NCI-H2029 treated with DMSO at 0.1 percent for 48 hours (cell line): ENCODE data around the gene ANLN.
"Not testable (repeated sequence)": the region's sequence is repeated elsewhere in the genome, so short reads cannot be mapped to it uniquely, and the experiment has no call there.

ENCODE experiments used
- DNase-seq: peaks from one replicate; lab custom pipeline; 2025; lab: John Stamatoyannopoulos, UW

Gene ANLN

DNA sequence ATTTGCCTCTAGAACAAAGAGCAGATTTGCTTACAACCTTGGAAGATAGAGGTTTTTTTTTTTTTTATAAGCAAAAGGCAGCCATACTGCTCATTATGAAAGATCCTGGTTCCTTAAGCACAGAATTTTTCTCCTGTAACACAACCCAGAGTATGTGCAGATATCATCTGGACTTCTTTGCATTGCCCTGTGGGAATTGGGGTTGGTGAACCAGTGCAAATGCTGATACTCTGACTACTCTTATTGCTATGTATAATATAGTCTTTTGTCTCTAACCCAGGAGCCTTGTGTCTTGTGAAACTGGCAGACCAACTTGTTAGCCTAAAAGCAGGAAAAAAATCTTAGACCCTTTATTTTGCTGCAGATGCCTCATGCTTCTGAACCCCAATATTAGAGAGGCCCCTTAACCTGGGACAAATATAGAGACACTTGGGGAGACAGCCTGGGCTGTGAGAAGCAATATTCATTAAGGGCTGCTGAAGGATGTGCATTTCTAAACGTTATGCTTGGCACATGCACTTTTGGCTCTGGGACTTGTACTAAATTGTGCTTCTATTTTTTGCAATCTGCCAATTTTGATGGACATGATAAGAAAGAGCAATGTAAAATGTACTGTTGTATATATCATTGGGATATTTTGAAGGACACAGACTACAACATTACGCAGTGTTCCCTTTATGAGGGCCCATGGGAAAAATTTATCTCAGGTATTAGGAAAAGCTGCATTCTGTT lies 78.9 kb downstream of the ANLN start:
- DNase-seq = no peak

DNA sequence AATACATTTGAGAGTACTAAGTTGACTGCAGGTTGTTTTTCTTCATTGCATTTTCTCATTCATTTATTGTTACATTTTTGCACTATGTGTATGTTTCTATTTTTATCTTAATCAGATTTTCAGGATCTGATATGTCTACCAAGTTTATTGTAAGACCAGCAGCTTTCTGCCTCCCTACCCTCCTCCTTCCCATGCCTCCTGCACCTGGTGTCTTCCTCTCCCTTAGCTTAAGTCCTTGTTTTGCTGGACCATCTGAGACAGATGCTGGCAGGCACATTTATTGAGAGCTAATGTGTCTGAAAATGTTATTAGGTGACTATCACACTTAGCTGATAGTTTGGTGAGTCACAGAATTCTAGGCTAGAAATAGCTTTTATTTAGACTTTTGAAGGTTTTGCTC lies 79.6 kb downstream of the ANLN start:
- no peak for DNase-seq

DNA sequence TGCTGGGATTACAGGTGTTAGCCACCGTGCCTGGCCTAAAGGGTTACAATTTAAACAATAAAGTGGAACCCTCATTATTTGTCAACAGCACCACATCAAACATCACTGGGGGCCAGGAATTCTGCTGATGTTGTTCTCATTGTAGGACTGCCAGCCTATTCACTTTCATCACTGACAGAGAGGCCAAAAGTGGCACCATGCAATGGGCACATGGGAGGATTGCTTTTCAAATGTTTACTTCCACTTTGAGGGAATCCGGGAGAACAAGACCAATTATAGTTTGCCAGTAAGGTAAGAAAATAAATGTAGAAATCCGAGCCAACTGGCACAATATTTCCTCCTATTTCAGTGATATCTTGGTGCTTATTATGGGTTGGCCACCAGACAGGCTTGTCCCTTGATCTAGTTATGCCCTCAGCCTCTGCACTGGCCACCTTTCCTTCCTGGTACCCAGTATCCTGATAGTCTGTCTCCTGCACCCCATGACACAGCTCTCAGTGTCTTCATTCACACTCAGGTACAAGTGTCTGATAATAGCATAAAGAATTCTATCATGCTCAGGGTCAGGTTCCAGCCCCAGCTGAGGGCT lies 82.6 kb downstream of the ANLN start:
- peak; percentile 51 for DNase-seq

DNA sequence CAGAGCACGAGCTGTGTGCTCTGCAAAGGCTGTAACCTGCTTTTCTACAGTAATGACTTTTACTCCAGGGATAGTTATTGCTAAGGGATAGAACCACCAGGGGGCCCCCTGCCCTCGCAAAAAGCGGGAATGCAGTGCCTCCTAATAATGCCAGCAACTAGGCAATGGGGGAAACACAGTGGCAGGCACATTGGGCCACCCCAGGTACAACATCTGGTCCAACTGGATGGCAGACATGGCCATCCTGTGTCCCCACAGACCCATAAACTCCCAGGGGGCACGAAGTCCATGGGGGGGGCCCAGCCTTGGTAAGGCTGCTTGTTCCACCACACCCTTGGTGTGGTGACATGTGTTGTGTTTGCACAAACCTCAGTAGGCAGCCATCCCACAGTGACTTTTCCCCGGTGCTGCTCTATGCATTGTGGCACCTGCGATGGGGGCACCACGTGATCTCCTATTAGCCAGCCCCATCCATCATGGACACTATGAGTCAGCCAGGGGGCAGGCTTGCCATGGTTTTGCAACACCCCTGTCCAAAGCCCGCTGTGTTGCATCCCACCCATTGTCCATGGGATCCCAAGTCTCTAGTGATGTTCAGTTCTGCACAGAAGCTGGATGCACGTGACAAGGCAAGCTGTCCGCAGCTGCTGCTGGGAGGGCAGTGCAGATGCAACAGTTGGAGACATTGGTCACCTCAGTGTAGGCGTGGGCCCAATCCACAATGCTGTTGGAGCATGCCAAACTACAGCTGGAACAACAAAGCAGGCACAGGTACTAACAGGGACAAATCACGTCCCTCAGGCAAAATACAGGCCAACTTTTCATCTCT lies 84.0 kb downstream of the ANLN start:
- DNase-seq = peak; percentile 11

DNA sequence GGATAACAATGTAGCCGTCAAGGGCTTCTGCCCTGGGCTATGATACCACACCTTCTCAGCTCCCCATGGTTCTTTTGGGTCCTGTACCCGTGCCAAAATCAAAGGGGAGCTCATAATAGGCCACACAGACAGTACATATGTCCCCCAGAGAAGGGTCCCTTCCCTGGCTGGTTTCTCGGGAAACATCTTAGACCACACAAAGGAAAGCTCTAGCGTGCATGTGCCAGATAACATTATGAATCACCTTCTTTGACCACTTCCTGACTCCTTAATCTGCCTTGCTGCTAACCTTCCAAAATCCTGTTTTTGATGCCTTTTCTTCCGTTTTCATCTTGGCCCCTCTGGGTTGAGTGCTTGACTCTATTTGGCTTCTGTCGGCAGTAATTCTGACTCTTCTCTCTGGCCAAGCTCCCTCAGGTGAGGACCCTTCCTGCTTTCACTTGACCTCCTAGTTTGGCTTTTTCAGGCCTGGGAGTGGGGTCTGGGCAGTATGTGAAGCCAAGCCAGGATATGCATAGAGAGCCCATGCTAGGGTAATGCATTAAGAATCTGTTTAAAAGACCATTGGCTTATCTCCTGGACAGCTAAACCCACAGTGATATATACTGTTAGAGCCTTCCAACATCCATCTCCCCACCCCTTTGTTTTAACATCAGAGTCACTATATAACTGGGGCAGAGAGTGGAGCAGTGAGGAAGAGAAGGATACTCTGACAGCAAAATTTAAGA lies 84.8 kb downstream of the ANLN start:
- DNase-seq = no peak

DNA sequence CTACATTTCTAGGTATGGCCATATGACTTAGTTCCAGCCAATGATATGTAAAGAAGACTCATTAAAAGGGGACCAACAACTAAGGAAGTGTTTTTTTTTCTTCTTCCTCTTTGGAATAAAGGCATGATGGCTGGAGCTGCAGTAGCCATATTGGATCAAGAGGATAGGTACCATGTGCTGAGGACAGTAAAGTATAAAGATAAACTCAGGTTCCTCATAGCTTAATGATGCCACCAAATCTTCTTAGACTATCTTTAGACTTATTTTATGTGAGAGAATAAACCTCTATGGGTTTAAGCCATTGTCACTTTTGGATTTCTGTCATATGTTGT lies 85.3 kb downstream of the ANLN start:
- DNase-seq = no peak

DNA sequence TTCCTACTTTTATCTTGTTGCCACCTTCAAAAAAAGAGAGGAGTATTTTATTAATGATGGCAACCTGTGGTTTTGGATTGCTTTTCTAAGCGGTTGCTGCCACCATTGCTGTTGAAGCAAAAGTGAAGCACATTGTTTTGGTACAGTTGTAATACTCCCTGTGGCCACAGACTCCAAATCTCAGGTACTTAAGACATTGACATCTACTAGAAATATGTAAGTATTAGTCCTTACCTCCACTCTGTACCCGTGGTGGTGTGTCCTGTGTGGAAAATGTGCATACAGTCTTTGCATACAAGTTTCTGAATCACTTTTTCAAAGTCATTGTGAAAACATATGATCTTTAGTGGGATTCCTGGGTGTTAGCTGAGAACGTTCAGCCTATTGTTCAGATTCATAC lies 85.7 kb downstream of the ANLN start:
- DNase-seq = no peak

DNA sequence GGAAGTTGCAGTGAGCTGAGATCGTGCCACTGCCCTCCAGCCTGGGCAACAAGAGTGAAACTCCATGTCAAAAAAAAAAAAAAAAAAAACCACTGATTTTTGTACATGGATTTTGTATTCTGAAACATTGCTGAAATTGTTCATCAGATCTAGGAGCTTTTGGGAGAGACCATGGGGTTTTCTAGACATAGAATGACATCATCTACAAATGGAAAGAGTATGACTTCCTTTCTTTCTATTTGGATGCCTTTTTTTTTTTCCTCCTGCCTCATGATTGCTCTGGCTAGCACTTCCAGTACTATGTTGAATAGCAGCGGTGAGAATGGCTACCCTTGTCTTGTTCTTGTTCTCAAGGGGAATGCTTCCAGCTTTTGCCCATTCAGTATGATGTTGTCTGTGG lies 89.1 kb downstream of the ANLN start:
- DNase-seq = no peak

DNA sequence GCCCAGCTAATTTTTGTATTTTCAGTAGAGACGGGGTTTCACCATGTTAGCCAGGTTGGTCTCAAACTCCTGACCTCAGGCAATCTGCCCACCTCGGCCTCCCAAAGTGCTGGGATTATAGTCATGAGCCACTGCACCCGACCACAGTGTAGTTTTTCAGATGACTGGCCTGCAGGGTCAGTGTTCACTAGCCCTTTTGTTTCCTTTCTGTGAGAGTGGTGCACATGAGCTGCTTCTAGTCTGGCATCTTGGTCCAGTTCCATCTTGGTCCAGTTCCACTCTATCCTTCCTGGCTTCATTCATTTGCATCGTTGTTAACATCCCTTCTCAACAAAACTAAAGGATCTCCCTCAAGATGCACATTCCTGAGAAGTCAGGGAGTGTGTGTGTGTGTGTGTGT lies 94.2 kb downstream of the ANLN start:
- not testable (repeated sequence) for DNase-seq

DNA sequence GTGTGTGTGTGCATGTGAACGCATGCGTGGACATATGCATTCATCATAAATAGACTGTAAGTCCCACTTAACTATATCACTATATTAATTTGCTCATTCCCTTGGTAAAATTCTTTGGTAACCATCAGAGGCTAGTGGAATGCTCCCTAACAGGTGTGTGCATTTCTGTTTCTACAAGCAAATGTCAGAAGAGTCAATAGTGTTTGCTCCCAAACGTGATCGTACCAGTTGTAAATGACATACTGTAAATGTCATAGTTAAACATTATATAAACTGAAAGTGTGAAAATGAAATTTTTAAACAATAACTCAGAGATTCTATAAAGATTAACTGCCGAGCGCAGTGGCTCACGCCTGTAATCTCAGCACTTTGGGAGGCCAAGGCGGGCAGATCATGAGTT lies 94.6 kb downstream of the ANLN start:
- DNase-seq = no peak

DNA sequence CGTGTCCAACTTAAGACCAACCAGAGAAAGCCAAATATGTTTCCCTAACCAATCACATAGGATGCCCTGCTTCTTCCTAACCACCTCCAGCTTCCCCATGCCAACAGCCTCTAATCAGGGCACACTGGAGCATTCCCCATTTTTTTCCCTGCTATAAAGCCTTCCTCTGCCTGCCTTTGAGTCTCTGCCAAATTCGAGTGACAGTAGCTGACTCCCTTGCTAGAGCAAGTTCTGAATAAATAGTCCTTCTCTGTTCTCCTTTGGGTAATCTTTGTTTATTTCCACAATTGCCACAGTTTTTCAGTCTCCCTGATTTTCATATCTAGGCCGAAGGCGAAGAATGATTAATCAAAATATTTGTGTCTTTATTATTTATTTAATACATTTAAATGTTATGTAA lies 96.7 kb downstream of the ANLN start:
- no peak for DNase-seq

DNA sequence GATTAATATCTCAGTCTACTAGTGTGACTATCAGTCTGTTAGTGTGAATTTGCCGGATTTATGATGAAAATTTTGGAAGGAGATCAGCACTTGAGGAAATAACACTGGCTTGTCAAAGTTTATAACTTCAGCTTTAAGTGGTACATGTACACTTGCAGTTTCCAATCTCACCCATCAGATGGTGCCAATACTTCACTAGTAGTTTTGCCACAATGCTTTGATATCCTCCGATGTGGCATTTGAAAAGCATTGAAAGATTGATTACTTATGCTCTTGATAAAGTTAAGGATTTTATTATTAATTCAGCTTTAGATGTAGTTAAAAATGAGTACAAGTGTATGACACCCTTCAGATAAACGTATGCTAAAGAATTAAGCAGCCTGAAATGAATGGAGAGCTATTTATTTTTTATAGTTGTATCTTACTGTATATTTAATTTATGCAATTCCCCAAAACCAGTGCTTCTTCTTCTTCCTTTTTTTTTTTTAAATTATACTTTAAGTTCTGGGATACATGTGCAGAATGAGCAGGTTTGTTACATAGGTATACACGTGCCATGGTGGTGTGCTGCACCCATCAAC lies 98.2 kb downstream of the ANLN start:
- peak; percentile 60 for DNase-seq

DNA sequence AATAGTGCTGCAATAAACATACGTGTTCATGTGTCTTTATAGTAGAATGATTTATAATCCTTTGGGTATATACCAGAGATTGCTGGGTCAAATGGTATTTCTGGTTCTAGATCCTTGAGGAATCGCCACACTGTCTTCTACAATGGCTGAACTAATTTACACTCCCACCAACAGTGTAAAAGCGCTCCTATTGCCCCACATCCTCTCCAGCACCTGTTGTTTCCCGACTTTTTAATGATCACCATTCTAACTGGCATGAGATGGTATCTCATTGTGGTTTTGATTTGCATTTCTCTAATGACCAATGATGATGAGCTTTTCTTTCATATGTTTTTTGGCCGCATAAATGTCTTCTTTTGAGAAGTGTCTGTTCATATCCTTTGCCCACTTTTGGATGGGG lies 99.0 kb downstream of the ANLN start:
- not testable (repeated sequence) for DNase-seq

DNA sequence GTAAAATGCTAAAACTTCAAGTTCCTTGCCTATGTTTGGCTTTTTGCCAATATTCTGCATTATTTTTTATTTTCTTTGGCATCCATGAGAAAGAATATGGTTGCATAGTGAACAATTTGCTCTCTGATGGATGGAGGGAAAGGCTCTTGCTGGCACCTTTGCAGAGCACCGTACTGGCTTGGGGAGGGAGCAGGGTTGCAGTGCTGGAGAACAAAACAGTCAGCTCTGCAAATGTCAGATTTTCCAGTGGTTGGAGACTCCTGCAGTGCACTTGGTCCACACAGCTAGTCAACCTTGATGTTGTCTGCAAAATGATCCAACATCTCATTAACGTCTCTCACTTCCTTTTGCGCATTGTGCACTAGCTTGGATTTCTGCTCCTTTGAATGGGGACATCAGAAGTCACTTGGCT lies 100.8 kb downstream of the ANLN start:
- DNase-seq = no peak

DNA sequence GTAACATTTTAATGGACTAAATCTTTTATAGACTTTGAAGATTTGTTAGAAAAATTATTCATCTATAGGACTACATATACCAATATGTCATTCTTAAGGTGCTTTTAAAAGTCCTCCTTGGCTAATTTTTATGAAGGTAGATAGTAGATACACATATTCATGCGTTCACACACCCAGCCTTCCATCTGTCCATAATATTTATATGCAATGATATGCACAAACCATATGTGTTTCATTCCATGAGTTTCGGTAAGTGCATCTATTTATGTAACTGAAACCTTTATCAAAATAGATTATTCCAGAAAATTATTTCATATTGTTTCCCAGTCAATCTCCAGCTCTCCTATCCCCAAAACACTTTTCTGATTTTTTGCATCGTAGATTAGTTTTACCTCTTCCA lies 101.7 kb downstream of the ANLN start:
- DNase-seq = no peak

DNA sequence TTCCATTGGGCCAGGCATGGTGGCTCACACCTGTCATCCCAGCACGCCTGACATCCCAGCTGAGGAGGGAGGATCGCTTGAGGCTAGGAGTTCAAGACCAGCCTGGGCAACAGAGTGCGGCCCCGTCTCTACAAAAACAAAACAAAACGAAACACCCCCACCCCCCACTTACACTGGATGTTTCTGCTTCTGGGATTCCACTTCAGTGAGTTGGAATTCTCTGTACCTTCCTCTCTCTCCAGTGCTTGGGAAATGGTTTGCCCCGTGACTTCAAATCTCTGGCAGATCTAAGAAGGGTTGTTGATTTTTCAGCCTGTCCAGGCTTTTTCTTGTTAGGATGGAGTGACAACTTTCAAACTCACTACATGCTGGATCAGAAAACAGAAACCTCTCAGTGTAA lies 106.9 kb downstream of the ANLN start:
- DNase-seq = no peak

DNA sequence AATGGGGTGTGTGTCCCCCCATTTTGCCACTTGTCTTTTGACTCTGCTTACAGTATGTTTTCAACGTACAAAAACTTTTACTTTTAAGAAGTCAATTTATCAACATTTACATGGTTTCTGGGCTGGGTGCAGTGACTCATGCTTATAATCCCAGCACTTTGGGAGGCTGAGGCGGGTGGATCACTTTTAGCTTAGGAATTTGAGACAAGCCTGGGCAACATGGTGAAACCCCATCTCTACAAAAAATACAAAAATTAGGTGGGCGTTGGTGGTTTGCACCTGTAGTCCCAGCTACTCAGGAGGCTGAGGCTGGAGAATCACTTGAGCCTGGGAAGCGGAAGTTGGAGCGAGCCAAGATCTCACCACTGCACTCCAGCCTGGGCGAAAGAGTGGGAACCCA lies 107.5 kb downstream of the ANLN start:
- not testable (repeated sequence) for DNase-seq

DNA sequence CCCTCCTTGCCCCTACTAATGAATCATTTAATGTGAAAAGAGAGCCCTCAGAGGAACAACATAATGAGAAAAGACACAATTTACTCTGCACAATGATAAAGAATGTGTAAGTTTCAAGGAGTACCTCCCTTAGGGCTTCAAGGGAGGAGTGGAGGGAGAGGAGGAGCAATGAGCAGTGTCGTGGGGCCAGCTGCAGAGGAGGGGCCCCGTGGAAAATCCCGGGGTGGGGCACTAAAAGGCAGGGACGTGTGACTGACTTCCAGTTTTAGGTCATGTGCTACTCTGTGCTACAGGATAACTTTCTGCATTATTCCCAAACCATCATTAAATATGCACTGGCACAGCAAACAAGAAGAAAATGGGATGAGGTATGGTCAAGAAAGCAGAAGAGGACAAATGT lies 108.1 kb downstream of the ANLN start:
- DNase-seq = no peak
